HG02938 (cell line): ENCODE results near the gene DIAPH1.

Source experiments
- ATAC-seq: cut with Tn5 transposase; IDR thresholded peaks from one replicate; pipeline ENCODE4 v1.9.1; 2021; ENCODE audit warnings: mild to moderate bottlenecking, moderate library complexity; ENCODE audit not compliant: unreplicated experiment

The DIAPH1 gene

GRCh38 chr5:141485321-141486055 lies 133.3 kb downstream of the DIAPH1 start:
- ATAC-seq = no peak

DNA sequence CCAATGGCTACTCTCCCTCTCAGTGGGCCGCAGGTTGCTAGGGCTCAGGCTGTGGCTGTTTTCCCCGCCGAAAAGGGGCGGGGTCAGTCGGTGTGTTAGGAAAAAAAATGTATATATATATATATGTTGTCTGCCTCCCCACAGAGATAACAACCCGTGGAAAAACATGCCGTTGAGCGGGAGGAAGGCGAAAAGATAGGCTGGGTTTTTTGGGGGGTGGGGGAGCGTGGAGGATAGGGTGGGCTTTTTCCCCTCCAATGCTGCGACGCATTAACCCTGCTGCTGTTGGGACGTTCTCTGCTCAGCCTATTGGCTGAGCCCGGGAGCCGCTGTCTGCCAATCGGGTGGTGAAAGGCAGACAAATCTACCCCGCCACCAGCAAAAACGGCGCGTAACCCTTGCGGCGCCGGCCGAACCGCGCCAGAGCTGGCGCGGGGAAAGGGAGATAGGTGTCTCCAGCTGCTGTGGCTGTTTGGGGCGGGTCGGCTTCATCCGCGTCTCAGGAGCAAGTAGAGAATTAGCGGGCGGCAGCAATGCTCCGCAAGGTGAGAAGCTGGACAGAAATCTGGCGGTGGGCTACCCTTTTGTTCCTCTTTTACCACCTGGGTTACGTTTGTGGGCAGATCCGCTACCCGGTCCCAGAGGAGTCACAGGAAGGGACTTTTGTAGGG lies 134.0 kb downstream of the DIAPH1 start, which contains the start of gene PCDHGC4:
TSS of gene PCDHGC4 (plus strand) at position 390 of the 671 bp plus-strand sequence. CDS start at position 534, 144 bp downstream.
- ATAC-seq = no peak

GRCh38 chr5:141484310-141484640 lies 134.5 kb downstream of the DIAPH1 start:
- ATAC-seq = no peak

DNA sequence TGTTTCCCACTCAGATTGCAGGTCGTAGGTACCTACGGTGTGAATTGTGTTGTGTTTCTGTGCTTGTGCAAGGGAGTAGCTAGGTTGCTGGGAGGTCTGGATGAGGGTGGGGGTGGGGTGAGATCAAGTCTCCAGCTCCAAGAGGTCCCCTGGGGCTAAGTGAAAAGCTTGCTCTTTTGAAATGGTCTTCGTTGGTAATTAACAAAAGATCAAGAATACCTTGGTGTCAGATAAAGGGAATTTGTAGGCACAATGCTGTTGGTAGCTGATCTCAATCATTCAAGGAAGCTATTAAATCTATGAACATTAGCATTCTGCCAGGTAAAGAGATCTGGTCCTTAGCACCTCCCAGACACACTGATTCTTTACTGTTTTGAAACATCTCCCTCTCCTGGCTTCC lies 134.9 kb downstream of the DIAPH1 start:
- ATAC-seq = no peak

- ATAC-seq = no peak
Observed at GRCh38 chr5:141479776-141480175, 139.0 kb downstream of the DIAPH1 start.

DNA sequence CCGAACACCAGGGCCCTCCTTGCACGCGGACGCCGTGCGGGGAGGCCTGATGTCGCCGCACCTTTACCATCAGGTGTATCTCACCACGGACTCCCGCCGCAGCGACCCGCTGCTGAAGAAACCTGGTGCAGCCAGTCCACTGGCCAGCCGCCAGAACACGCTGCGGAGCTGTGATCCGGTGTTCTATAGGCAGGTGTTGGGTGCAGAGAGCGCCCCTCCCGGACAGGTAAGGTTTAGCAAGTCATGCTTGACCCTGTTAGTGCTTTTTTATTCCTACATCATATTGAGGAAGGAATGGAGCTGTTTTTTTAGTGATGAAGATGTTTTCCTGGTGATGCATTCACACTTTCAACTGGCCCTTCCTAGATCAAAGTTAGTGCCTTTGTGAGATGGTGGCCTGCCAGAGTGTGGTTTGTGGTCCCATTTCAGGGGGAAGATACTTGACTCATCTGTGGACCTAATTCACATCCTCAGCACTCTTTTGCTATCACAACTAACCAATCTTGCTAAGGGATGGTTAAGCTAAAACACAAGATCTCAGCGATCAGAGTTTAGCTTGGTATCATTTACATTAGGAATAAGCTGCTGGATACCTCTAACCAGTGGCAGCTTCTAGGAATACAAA lies 140.4 kb downstream of the DIAPH1 start:
- ATAC-seq = peak; percentile 28

DNA sequence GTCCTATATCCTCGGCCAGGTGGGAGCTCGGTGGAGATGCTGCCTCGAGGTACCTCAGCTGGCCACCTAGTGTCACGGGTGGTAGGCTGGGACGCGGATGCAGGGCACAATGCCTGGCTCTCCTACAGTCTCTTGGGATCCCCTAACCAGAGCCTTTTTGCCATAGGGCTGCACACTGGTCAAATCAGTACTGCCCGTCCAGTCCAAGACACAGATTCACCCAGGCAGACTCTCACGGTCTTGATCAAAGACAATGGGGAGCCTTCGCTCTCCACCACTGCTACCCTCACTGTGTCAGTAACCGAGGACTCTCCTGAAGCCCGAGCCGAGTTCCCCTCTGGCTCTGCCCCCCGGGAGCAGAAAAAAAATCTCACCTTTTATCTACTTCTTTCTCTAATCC lies 141.0 kb downstream of the DIAPH1 start:
- no peak for ATAC-seq

GRCh38 chr5:141477044-141477575 lies 141.7 kb downstream of the DIAPH1 start:
- no peak for ATAC-seq

DNA sequence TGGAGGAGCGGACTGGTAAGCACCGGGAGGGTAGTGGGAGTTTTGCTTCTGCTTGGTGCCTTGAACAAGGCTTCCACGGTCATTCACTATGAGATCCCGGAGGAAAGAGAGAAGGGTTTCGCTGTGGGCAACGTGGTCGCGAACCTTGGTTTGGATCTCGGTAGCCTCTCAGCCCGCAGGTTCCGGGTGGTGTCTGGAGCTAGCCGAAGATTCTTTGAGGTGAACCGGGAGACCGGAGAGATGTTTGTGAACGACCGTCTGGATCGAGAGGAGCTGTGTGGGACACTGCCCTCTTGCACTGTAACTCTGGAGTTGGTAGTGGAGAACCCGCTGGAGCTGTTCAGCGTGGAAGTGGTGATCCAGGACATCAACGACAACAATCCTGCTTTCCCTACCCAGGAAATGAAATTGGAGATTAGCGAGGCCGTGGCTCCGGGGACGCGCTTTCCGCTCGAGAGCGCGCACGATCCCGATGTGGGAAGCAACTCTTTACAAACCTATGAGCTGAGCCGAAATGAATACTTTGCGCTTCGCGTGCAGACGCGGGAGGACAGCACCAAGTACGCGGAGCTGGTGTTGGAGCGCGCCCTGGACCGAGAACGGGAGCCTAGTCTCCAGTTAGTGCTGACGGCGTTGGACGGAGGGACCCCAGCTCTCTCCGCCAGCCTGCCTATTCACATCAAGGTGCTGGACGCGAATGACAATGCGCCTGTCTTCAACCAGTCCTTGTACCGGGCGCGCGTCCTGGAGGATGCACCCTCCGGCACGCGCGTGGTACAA lies 142.5 kb downstream of the DIAPH1 start:
- peak; percentile 25 for ATAC-seq

- peak; percentile 94 for ATAC-seq
Observed at GRCh38 chr5:141475625-141476131, 143.1 kb downstream of the DIAPH1 start, which contains the start of gene PCDHGC3. PCDHGC3 (plus strand) TSS chr5:141475966; CDS start chr5:141476117, 151 bp downstream.

- no peak for ATAC-seq
Observed at GRCh38 chr5:141465351-141465750, 153.4 kb downstream of the DIAPH1 start.
